HEK293 (cell line): ENCODE results near the gene ZNF438.
"Not testable (repeated sequence)": the region's sequence is repeated elsewhere in the genome, so short reads cannot be mapped to it uniquely, and the experiment has no call there.

Experiments used
- HOXA7 ChIP-seq: sonication (generic); formaldehyde crosslinking; IDR thresholded peaks from 2 replicates; pipeline ENCODE4 v1.8.1; 2022; ENCODE audit warnings: missing genetic modification reagents, borderline replicate concordance
- ZBTB21 ChIP-seq: fragments of 450-650 bp; formaldehyde crosslinking; IDR thresholded peaks from 2 replicates; pipeline ENCODE4 v1.5.1; 2017; ENCODE audit warnings: missing biosample characterization, missing genetic modification characterization
- ZBTB48 ChIP-seq: fragments of 450-650 bp; formaldehyde crosslinking; IDR thresholded peaks from 2 replicates; pipeline ENCODE4 v1.5.1; 2016; ENCODE audit warnings: missing biosample characterization, missing genetic modification characterization
- ZEB2 ChIP-seq: fragments of 450-650 bp; formaldehyde crosslinking; IDR thresholded peaks from 2 replicates; pipeline ENCODE4 v1.5.1; 2016; ENCODE audit warnings: missing biosample characterization, missing genetic modification characterization
- ZNF112 ChIP-seq: fragments of 450-650 bp; formaldehyde crosslinking; IDR thresholded peaks from 2 replicates; pipeline ENCODE4 v1.5.0; 2017; ENCODE audit warnings: missing biosample characterization, missing genetic modification characterization
- ZNF184 ChIP-seq: fragments of 450-650 bp; IDR thresholded peaks from 2 replicates; pipeline ENCODE4 v1.5.1; 2018; ENCODE audit warnings: missing biosample characterization, mild to moderate bottlenecking, missing genetic modification characterization
- ZNF292 ChIP-seq: fragments of 450-650 bp; formaldehyde crosslinking; IDR thresholded peaks from 2 replicates; pipeline ENCODE4 v1.5.1; 2016; ENCODE audit warnings: low read depth, missing biosample characterization, missing genetic modification characterization, borderline replicate concordance
- ZNF629 ChIP-seq: fragments of 450-650 bp; formaldehyde crosslinking; IDR thresholded peaks from 2 replicates; pipeline ENCODE4 v1.5.1; 2017; ENCODE audit warnings: missing biosample characterization, missing genetic modification characterization
- TF ChIP-seq, protein P1 (sequence below): fragments of 450-650 bp; formaldehyde crosslinking; IDR thresholded peaks from 2 replicates; pipeline ENCODE4 v1.5.1; 2016; ENCODE audit warnings: missing biosample characterization, missing genetic modification characterization
- TF ChIP-seq, protein P2 (sequence below): fragments of 450-650 bp; formaldehyde crosslinking; IDR thresholded peaks from 2 replicates; pipeline ENCODE4 v1.5.1; 2016; ENCODE audit warnings: missing biosample characterization, missing genetic modification characterization, low read depth

DNA sequence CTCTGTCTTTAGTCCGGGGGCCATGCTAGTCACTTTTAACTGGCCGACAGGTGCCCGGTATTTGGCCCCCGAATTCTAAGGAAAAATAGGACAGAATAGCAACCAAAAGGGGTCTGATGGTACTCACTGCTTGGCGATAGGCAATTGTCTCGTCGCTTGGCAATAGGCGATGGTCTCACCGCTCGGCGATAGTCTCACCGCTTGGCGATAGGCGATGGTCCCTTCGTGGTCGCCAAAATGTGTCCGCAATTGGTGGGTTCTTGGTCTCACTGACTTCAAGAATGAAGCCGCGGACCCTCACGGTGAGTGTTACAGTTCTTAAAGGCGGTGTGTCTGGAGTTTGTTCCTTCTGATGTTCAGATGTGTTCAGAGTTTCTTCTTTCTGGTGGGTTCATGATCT lies 130.2 kb downstream of the ZNF438 start:
- TF ChIP-seq ZNF292 (tag by site-specific recombination); HOXA7 (CRISPR knock-in tag); ZNF629 (tag by site-specific recombination); ZNF112 (tag by site-specific recombination); ZNF184 (tag by site-specific recombination); ZBTB48 (tag by site-specific recombination); ZEB2; ZBTB21 (tag by site-specific recombination): not testable (repeated sequence)
- TF ChIP-seq, protein P1, sequence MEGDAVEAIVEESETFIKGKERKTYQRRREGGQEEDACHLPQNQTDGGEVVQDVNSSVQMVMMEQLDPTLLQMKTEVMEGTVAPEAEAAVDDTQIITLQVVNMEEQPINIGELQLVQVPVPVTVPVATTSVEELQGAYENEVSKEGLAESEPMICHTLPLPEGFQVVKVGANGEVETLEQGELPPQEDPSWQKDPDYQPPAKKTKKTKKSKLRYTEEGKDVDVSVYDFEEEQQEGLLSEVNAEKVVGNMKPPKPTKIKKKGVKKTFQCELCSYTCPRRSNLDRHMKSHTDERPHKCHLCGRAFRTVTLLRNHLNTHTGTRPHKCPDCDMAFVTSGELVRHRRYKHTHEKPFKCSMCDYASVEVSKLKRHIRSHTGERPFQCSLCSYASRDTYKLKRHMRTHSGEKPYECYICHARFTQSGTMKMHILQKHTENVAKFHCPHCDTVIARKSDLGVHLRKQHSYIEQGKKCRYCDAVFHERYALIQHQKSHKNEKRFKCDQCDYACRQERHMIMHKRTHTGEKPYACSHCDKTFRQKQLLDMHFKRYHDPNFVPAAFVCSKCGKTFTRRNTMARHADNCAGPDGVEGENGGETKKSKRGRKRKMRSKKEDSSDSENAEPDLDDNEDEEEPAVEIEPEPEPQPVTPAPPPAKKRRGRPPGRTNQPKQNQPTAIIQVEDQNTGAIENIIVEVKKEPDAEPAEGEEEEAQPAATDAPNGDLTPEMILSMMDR (tag by site-specific recombination) = not testable (repeated sequence)
- TF ChIP-seq, protein P2, sequence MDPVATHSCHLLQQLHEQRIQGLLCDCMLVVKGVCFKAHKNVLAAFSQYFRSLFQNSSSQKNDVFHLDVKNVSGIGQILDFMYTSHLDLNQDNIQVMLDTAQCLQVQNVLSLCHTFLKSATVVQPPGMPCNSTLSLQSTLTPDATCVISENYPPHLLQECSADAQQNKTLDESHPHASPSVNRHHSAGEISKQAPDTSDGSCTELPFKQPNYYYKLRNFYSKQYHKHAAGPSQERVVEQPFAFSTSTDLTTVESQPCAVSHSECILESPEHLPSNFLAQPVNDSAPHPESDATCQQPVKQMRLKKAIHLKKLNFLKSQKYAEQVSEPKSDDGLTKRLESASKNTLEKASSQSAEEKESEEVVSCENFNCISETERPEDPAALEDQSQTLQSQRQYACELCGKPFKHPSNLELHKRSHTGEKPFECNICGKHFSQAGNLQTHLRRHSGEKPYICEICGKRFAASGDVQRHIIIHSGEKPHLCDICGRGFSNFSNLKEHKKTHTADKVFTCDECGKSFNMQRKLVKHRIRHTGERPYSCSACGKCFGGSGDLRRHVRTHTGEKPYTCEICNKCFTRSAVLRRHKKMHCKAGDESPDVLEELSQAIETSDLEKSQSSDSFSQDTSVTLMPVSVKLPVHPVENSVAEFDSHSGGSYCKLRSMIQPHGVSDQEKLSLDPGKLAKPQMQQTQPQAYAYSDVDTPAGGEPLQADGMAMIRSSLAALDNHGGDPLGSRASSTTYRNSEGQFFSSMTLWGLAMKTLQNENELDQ = not testable (repeated sequence)
